GM19043 (cell line): ENCODE data around the gene CANX.

ENCODE experiments used
- ATAC-seq: cut with Tn5 transposase; IDR thresholded peaks from one replicate; pipeline ENCODE4 v1.9.1; 2021; ENCODE audit warnings: low read depth; ENCODE audit not compliant: unreplicated experiment

The CANX gene

GRCh38 chr5:179773686-179774040 lies 74.9 kb downstream of the CANX start:
- no peak for ATAC-seq

- no peak for ATAC-seq
Observed at GRCh38 chr5:179774442-179774841, 75.7 kb downstream of the CANX start.

GRCh38 chr5:179776411-179776938 lies 77.7 kb downstream of the CANX start:
- ATAC-seq = no peak

DNA sequence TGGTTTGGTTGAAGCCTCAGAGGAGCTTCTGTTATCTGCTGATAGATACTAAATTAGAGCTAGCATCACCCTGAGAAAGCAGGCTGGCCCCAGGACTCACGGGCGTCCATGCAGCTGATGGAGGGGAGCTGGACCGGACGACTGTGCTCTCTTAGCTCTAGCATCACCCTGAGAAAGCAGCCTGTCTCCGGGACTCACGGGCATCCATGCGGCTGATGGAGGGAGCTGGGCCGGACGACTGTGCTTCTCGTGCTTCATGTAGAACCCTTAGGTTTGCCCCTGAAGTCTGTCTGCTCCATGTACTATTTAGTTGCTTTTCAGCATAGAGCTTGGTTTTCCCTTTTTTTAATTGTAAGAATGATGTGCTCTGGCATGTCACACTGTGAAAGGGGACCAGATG lies 78.7 kb downstream of the CANX start:
- no peak for ATAC-seq

- no peak for ATAC-seq
Observed at GRCh38 chr5:179777909-179778308, 79.1 kb downstream of the CANX start.

- ATAC-seq = no peak
Observed at GRCh38 chr5:179778591-179778990, 79.8 kb downstream of the CANX start.

DNA sequence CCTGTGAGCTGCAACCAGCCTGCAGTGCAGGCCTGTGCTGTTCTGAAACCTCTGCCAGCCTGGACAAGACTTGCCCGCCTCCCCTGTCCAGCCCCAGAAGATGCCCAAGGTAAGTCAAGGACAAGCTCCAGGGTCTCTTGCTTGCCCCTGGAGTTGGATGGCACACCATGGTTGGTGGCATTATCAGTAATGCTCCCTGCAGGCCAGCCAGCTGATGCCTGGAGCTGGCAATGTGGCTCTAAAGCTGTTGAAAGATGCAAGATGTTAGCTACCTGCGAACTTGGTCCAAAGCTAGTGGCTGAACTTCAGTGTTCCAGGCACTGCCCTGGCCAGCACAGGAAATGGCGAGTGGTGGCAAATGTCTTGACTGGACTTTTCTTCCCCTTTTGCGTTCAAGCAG lies 81.1 kb downstream of the CANX start:
- no peak for ATAC-seq

DNA sequence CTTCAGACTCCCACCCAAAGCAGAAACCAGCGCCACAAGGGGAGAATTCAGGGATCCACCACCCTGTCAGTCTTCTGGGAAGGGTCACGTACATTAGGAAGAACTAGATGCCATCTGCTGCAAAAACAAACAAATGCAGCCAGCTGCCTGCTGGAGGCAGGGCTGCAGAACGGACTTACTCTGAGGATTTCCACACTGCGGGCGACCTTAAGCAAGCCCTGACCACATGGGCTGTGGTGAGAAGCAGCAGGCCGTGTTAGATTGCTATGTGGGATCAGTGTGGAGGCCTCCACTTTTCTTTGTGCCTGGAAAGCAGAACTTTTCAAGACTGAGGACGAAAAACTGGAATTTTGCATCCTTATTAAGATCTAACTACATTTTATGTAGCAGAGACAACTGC lies 81.6 kb downstream of the CANX start:
- ATAC-seq = no peak
